GM23248 (cell line): ENCODE results near the gene THAP4.

ENCODE experiments used
- EZH2 ChIP-seq: fragments of 200-600 bp; sonication (generic); IDR thresholded peaks from 2 replicates; pipeline ENCODE4 v1.6.1; 2018; ENCODE audit warnings: antibody characterized with exemption, mild to moderate bottlenecking; ENCODE audit not compliant: insufficient read depth, poor library complexity, severe bottlenecking
- EZH2phosphoT487 ChIP-seq: fragments of 200-600 bp; sonication (generic); IDR thresholded peaks from 2 replicates; pipeline ENCODE4 v1.6.1; 2018; ENCODE audit warnings: antibody characterized with exemption, moderate library complexity, mild to moderate bottlenecking, low read depth; ENCODE audit not compliant: insufficient read depth

DNA sequence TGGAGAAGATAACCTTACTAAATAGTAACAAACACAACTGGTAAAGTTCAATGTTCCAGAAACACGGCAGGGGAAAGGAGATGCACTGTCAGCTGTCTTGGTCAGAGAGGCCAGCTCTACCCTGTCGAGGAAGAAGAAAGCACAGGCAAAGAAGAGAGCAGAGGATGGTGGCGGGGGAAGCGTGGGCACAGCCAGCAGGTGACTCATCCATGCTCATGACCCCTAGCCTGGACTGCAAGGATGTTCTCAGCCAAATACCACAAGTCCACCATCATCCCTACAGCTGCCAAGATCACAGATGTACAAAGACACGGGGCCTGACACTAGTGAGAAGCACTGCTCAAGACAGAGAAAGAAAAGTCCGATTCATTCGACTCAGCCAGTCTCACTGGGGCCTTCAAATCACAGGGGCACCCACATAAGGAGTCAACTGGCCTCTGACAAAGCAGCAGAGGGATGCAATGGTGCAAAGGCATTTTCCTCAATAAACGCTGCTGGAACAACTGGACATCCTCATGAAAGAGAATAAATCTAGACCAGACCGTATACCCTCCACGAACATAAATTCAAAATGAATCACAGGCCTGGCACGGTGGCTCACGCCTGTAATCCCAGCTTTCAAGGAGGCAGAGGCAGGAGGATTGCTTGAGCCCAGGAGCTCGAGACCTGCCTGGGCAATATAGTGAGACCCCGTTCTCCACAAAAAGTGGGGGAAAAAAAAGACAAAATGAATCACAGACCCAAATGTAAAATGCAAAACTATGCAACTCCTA lies 44.1 kb upstream of the THAP4 start:
- TF ChIP-seq EZH2 = no peak
- no peak for TF ChIP-seq EZH2phosphoT487
